HepG2 (cell line): Measurements from ENCODE around the gene PRSS2. TPM values are rescaled to one million over a fixed set of nuclear protein-coding genes. Genes with fewer than 3 reads are reported as not detected.

Source experiments
- ATAC-seq: fragments of 200-7000 bp; cut with Tn5 transposase; 3 replicates; pipeline ENCODE4 v1.9.1; 2020; ENCODE audit warnings: mild to moderate bottlenecking, moderate library complexity
- BruUV-seq: library from RNA; stranded (reverse); fragments of 400-500 nt; replicated peaks from 2 replicates; lab custom pipeline; 2021; lab: Mats Ljungman, UMichigan
- CTCF ChIA-PET: fragments of 300-600 bp; formaldehyde crosslinking; extraction: SDS; loops from one replicate; lab custom pipeline; 2021; ENCODE audit warnings: low total read pairs, inconsistent platforms, low intra/inter-chr PET ratio; lab: Yijun Ruan, JAX
- POLR2A ChIA-PET: fragments of 350-600 bp; sonication (Branson Sonifier 250); formaldehyde crosslinking; loops from one replicate; lab custom pipeline; 2020; ENCODE audit warnings: antibody characterized with exemption, inconsistent platforms; lab: Yijun Ruan, JAX
- DNase-seq: peaks from one replicate; pipeline ENCODE4 v3.0.0-alpha.2; 2015; ENCODE audit warnings: low spot score
- FAIRE-seq: peaks from 3 replicates; lab custom pipeline; 2011; peaks lifted over from hg19 to GRCh38; lab: Jason Lieb, UNC
- H2AFZ ChIP-seq: one replicate; pipeline ENCODE4 v1.6.1; 2011; ENCODE audit warnings: low read length, inconsistent platforms
- H3K27ac ChIP-seq: fragments of 300-600 bp; 3 replicates; pipeline ENCODE4 v1.8.0; 2011; ENCODE audit warnings: mixed run types, mild to moderate bottlenecking, mixed read lengths, low read length, inconsistent platforms; ENCODE audit not compliant: insufficient read depth; ENCODE audit errors: extremely low read length
- H3K27me3 ChIP-seq, 2 experiments: fragments of 200-600 bp in 1 of 2; 2 replicates in 1 of 2; 3 replicates in 1 of 2; pipeline versions ENCODE4 v1.6.0 to v1.8.0; 2011; ENCODE audit warnings: low read length in 2 of 2, mild to moderate bottlenecking in 2 of 2, moderate library complexity in 2 of 2, inconsistent platforms in 1 of 2; ENCODE audit not compliant: insufficient read depth in 2 of 2, control insufficient read depth in 1 of 2
- H3K36me3 ChIP-seq, 2 experiments: fragments of 200-600 bp in 1 of 2; replicated peaks in 1 of 2; 2 replicates in 1 of 2; 3 replicates in 1 of 2; pipeline versions ENCODE4 v1.5.1 to v1.8.0; 2011; ENCODE audit warnings: low read length in 2 of 2, inconsistent platforms in 1 of 2; ENCODE audit not compliant: insufficient read depth in 2 of 2, control insufficient read depth in 1 of 2
- H3K4me1 ChIP-seq: 2 replicates; pipeline ENCODE4 v1.5.1; 2012; ENCODE audit warnings: low read length, inconsistent platforms; ENCODE audit not compliant: insufficient read depth
- H3K4me2 ChIP-seq: 2 replicates; pipeline ENCODE4 v1.6.0; 2011; ENCODE audit warnings: low read depth, low read length, inconsistent platforms
- H3K4me3 ChIP-seq, 3 experiments: fragments of 200-600 bp in 1 of 3; sonication (generic), shearing (Covaris generic) in 1 of 3; replicated peaks in 1 of 3; 2 replicates each; pipeline ENCODE4 v1.5.1; 2011 to 2016; ENCODE audit warnings: low read length in 3 of 3, inconsistent platforms in 2 of 3, low read depth in 2 of 3, mild to moderate bottlenecking in 2 of 3, control low read depth in 1 of 3, mixed read lengths in 1 of 3; ENCODE audit not compliant: insufficient read depth in 1 of 3
- H3K79me2 ChIP-seq: one replicate; pipeline ENCODE4 v1.6.1; 2011; ENCODE audit warnings: low read length, inconsistent platforms; ENCODE audit not compliant: insufficient read depth
- H3K9ac ChIP-seq: 2 replicates; pipeline ENCODE4 v1.6.0; 2011; ENCODE audit warnings: mild to moderate bottlenecking, low read depth, low read length, inconsistent platforms; ENCODE audit not compliant: insufficient read depth
- H3K9me3 ChIP-seq: 2 replicates; pipeline ENCODE4 v1.5.1; 2012; ENCODE audit warnings: mild to moderate bottlenecking, low read length
- H4K20me1 ChIP-seq: 2 replicates; pipeline ENCODE4 v1.6.0; 2011; ENCODE audit warnings: inconsistent platforms, mild to moderate bottlenecking, low read length, moderate library complexity; ENCODE audit not compliant: insufficient read depth
- ARNT2 ChIP-seq: sonication (generic); formaldehyde crosslinking; IDR thresholded peaks from 2 replicates; pipeline ENCODE4 v1.8.0; 2022; ENCODE audit warnings: mild to moderate bottlenecking, low read depth, missing genetic modification reagents, moderate library complexity
- BRD4 ChIP-seq: sonication (generic); formaldehyde crosslinking; IDR thresholded peaks from 2 replicates; pipeline ENCODE4 v1.4.0; 2020; ENCODE audit warnings: missing genetic modification reagents
- CREB3 ChIP-seq: sonication (generic); formaldehyde crosslinking; IDR thresholded peaks from 2 replicates; pipeline ENCODE4 v1.5.0; 2020; ENCODE audit warnings: missing genetic modification reagents
- DNMT1 ChIP-seq: sonication (generic); formaldehyde crosslinking; IDR thresholded peaks from 2 replicates; pipeline ENCODE4 v1.5.1; 2020; ENCODE audit warnings: mild to moderate bottlenecking, missing genetic modification reagents
- HINFP ChIP-seq: sonication (generic); formaldehyde crosslinking; IDR thresholded peaks from 2 replicates; pipeline ENCODE4 v1.4.0; 2020; ENCODE audit warnings: low read depth, mild to moderate bottlenecking, missing genetic modification reagents
- ZBTB44 ChIP-seq: sonication (generic); formaldehyde crosslinking; IDR thresholded peaks from 2 replicates; pipeline ENCODE4 v1.4.0; 2020; ENCODE audit warnings: missing genetic modification reagents
- ZNF367 ChIP-seq: sonication (generic); formaldehyde crosslinking; IDR thresholded peaks from 2 replicates; pipeline ENCODE4 v1.4.0; 2020; ENCODE audit warnings: missing genetic modification reagents, borderline replicate concordance
- WGBS: methylation state at CpG from one replicate; pipeline ENCODE4 v1.1.6; 2017; ENCODE audit warnings: low lambda C conversion rate; 5-methylcytosine and 5-hydroxymethylcytosine counted together
- in situ Hi-C: cut with HindIII; loops from 2 replicates; pipeline ENCODE4 v1.10.0; 2017; ENCODE audit warnings: low pct_unique_long_range_greater_than_20kb; ENCODE audit not compliant: extremely low pct_ligation_motif_present
- intact Hi-C: fragments of 100-400 bp; cut with micrococcal nuclease; formaldehyde crosslinking; loops from one replicate; pipeline ENCODE4 v1.10.0; 2022; ENCODE audit not compliant: unreplicated experiment
- polyA plus RNA-seq, 8 experiments: library from polyadenylated mRNA; depleted of rRNA in 3 of 8; stranded (reverse) in 7 of 8; unstranded in 1 of 8; fragments of >200 nt; fragmentation: Illumina TruSeq in 4 of 8; extraction: Trizol in 4 of 8; gene quantifications; 2 replicates each; pipeline versions ENCODE4 v1.2.1 to v1.2.3, GENCODE V29; 2011 to 2016; ENCODE audit warnings: low read depth in 4 of 8, missing spikeins in 1 of 8, mixed read lengths in 1 of 8; ENCODE audit not compliant: insufficient read depth in 1 of 8
- total RNA-seq, 5 experiments: library from RNA; depleted of rRNA; stranded (reverse); fragments of >200 nt; fragmentation: Illumina TruSeq; extraction: Trizol; gene quantifications; 2 replicates each; pipeline ENCODE4 v1.2.3, GENCODE V29; 2016; ENCODE audit warnings: low read depth in 1 of 5

The PRSS2 gene
- total and polyA plus RNA-seq, 2 of the 13 experiments (the other 11 are each of a cell fraction or from before 2014, with no cell fraction given) = not detected

- Histone ChIP-seq H2AFZ (no peak overlapping the region), H3K9ac (no peak overlapping the region), H3K4me1 (no peaks in the 10 kb centered on the region), H3K9me3 (no peaks in the 10 kb centered on the region), H4K20me1 (no peaks in the 10 kb centered on the region), H3K36me3 (no peaks in the 10 kb centered on the region), H3K4me3 (no peak overlapping the region), H3K79me2 (no peaks in the 10 kb centered on the region), H3K27me3 (no peaks in the 10 kb centered on the region), H3K27ac (no peak overlapping the region), H3K4me2 (no peak overlapping the region)
- ChIA-PET POLR2A (no interaction called here), CTCF (no interaction called here)
- BruUV-seq = no TSS peak
- DNase-seq = no peak
- intact Hi-C loops (no loop called here), in situ Hi-C loops (no loop called here)
- no peak for TF ChIP-seq HINFP (CRISPR knock-in tag)
- TF ChIP-seq DNMT1 (CRISPR knock-in tag) = no peak
- TF ChIP-seq ZNF367 (CRISPR knock-in tag) = no peak
- no peak for TF ChIP-seq CREB3 (CRISPR knock-in tag)
- no peak for TF ChIP-seq ARNT2
- FAIRE-seq = no peak
- ATAC-seq = no peak
Measured at GRCh38 chr7:142808461-142808801, 37.7 kb downstream of the PRSS2 start.

GRCh38 chr7:142808802-142809583 lies 38.2 kb downstream of the PRSS2 start:
- ChIA-PET POLR2A (no interaction called here), CTCF (no interaction called here)
- intact Hi-C loops (no loop called here), in situ Hi-C loops (no loop called here)
- Histone ChIP-seq H3K9ac (no peak overlapping the region), H3K27me3 (no peaks in the 10 kb centered on the region), H3K27ac (no peak overlapping the region), H3K79me2 (no peaks in the 10 kb centered on the region), H3K4me1 (no peaks in the 10 kb centered on the region), H3K4me2 (no peak overlapping the region), H3K36me3 (no peaks in the 10 kb centered on the region), H3K4me3 (no peak overlapping the region), H3K9me3 (no peaks in the 10 kb centered on the region), H2AFZ (no peak overlapping the region), H4K20me1 (no peaks in the 10 kb centered on the region)
- ATAC-seq (no peak), FAIRE-seq (no peak), DNase-seq (no peak)
- TF ChIP-seq BRD4 (no peak), ZBTB44 (no peak)
- WGBS = 26% methylated on average over 5 of the region's 6 CpGs
- BruUV-seq = no TSS peak
